HepG2 (cell line): Measurements from ENCODE around the gene ZNF792. TPM values are rescaled to one million over a fixed set of nuclear protein-coding genes. Genes with fewer than 3 reads are reported as not detected.

ENCODE experiments used
- AGO1 ChIP-seq: fragments of 200-400 bp; formaldehyde crosslinking; IDR thresholded peaks from 2 replicates; pipeline ENCODE4 v1.6.1; 2017; ENCODE audit warnings: mild to moderate bottlenecking, low read depth, low read length, moderate library complexity; ENCODE audit not compliant: poor library complexity, severe bottlenecking
- ATF1 ChIP-seq: IDR thresholded peaks from 2 replicates; pipeline ENCODE4 v1.6.1; 2016; ENCODE audit warnings: mild to moderate bottlenecking, control low read depth
- DNMT3B ChIP-seq: conservative IDR thresholded peaks from 2 replicates; pipeline ENCODE4 v1.6.1; 2016; ENCODE audit warnings: missing biosample characterization, control low read depth
- GABPB1 ChIP-seq: IDR thresholded peaks from 2 replicates; pipeline ENCODE4 v1.6.1; 2016; ENCODE audit warnings: mild to moderate bottlenecking, missing genetic modification reagents, moderate library complexity, missing compliant biosample characterization
- KLF6 ChIP-seq: IDR thresholded peaks from 2 replicates; pipeline ENCODE4 v1.8.0; 2016; ENCODE audit warnings: missing biosample characterization, missing genetic modification reagents
- NR2F6 ChIP-seq, 2 experiments: IDR thresholded peaks; 2 replicates each; pipeline ENCODE4 v1.6.1; 2016; ENCODE audit warnings: antibody characterized with exemption in 1 of 2, mild to moderate bottlenecking in 1 of 2
- PITX1 ChIP-seq: sonication (generic); formaldehyde crosslinking; IDR thresholded peaks from 2 replicates; pipeline ENCODE4 v1.5.1; 2020; ENCODE audit warnings: mild to moderate bottlenecking, missing genetic modification reagents
- ZMYM2 ChIP-seq: sonication (generic); formaldehyde crosslinking; IDR thresholded peaks from 2 replicates; pipeline ENCODE4 v1.8.0; 2022; ENCODE audit warnings: mild to moderate bottlenecking, missing genetic modification reagents
- ZNF563 ChIP-seq: sonication (generic); formaldehyde crosslinking; IDR thresholded peaks from 2 replicates; pipeline ENCODE4 v1.8.0; 2022; ENCODE audit warnings: mild to moderate bottlenecking, moderate library complexity, missing genetic modification reagents
- ZNF589 ChIP-seq: sonication (generic); formaldehyde crosslinking; conservative IDR thresholded peaks from 2 replicates; pipeline ENCODE4 v1.8.0; 2022; ENCODE audit warnings: mild to moderate bottlenecking, moderate library complexity, missing genetic modification reagents
- ZNF614 ChIP-seq: IDR thresholded peaks from 2 replicates; pipeline ENCODE4 v1.6.1; 2018; ENCODE audit warnings: missing biosample characterization, missing genetic modification reagents, inconsistent platforms, borderline replicate concordance
- ZNF713 ChIP-seq: sonication (generic); formaldehyde crosslinking; IDR thresholded peaks from 2 replicates; pipeline ENCODE4 v1.4.0; 2020; ENCODE audit warnings: mild to moderate bottlenecking, missing genetic modification reagents
- ZNF790 ChIP-seq: sonication (generic); formaldehyde crosslinking; IDR thresholded peaks from 2 replicates; pipeline ENCODE4 v1.8.0; 2022; ENCODE audit warnings: missing genetic modification reagents, mild to moderate bottlenecking, borderline replicate concordance
- polyA plus RNA-seq, 8 experiments: library from polyadenylated mRNA; depleted of rRNA in 3 of 8; stranded (reverse) in 7 of 8; unstranded in 1 of 8; fragments of >200 nt; fragmentation: Illumina TruSeq in 4 of 8; extraction: Trizol in 4 of 8; gene quantifications; 2 replicates each; pipeline versions ENCODE4 v1.2.1 to v1.2.3, GENCODE V29; 2011 to 2016; ENCODE audit warnings: low read depth in 4 of 8, missing spikeins in 1 of 8, mixed read lengths in 1 of 8; ENCODE audit not compliant: insufficient read depth in 1 of 8
- total RNA-seq, 5 experiments: library from RNA; depleted of rRNA; stranded (reverse); fragments of >200 nt; fragmentation: Illumina TruSeq; extraction: Trizol; gene quantifications; 2 replicates each; pipeline ENCODE4 v1.2.3, GENCODE V29; 2016; ENCODE audit warnings: low read depth in 1 of 5
- TF ChIP-seq, protein P1 (sequence below), 2 experiments: IDR thresholded peaks; 2 replicates each; pipeline ENCODE4 v1.6.1; 2011 to 2012; ENCODE audit warnings: low read length in 2 of 2, borderline replicate concordance in 1 of 2, low read depth in 1 of 2, mild to moderate bottlenecking in 1 of 2, moderate library complexity in 1 of 2
- TF ChIP-seq, protein P2 (sequence below): IDR thresholded peaks from 2 replicates; pipeline ENCODE4 v1.6.1; 2016; ENCODE audit warnings: missing genetic modification reagents, missing compliant biosample characterization
- TF ChIP-seq, protein P3 (sequence below): sonication (generic); formaldehyde crosslinking; IDR thresholded peaks from 2 replicates; pipeline ENCODE4 v1.9.0; 2021; ENCODE audit warnings: missing genetic modification reagents, borderline replicate concordance

Gene ZNF792
- total and polyA plus RNA-seq, 2 of the 13 experiments (the other 11 are each of a cell fraction or from before 2014, with no cell fraction given) = 5.5 to 11.5 TPM

DNA sequence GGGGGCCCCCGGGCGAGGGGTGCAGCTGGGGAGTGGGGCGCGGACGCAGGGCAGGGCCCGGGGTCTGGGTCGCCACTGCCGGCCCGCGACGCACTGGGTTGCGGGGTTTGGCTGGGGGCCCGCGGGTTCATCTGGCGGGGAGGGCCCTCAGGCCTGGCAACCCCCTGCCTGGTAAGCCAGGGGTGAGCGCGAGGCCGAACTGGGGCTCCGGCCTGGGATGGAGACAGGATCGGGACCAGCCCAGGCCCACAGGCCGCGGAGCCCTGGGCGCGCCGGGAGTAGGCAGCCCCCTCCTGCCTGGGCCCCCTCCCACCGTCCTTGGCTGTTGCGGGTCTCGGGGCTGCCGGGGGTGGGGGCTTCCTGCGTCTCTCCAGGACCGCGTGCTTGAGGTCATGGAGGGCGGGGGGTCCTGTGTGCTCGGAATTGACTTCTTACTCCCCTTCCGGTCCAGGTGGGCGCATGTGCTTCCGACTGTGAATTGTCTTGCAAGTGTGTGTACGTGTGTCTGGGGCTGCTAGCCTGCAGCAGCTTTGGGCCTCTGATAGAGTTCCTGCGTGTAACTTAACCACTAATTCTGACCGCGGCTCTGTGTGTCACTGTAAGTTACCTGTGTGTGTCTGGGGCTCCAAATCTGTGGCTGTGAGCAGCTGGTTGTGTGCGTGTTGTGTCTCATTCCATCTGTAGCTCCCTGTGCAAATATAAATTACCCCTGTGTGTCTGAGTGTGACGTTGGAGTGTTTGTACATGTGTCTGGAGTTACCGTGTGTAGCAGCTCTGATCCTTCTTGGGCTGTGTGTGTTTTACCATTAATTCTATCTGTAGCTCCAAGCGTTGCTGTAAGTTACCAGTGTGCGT, 36.8 kb upstream of the ZNF792 start (continued):
- TF ChIP-seq, protein P1, sequence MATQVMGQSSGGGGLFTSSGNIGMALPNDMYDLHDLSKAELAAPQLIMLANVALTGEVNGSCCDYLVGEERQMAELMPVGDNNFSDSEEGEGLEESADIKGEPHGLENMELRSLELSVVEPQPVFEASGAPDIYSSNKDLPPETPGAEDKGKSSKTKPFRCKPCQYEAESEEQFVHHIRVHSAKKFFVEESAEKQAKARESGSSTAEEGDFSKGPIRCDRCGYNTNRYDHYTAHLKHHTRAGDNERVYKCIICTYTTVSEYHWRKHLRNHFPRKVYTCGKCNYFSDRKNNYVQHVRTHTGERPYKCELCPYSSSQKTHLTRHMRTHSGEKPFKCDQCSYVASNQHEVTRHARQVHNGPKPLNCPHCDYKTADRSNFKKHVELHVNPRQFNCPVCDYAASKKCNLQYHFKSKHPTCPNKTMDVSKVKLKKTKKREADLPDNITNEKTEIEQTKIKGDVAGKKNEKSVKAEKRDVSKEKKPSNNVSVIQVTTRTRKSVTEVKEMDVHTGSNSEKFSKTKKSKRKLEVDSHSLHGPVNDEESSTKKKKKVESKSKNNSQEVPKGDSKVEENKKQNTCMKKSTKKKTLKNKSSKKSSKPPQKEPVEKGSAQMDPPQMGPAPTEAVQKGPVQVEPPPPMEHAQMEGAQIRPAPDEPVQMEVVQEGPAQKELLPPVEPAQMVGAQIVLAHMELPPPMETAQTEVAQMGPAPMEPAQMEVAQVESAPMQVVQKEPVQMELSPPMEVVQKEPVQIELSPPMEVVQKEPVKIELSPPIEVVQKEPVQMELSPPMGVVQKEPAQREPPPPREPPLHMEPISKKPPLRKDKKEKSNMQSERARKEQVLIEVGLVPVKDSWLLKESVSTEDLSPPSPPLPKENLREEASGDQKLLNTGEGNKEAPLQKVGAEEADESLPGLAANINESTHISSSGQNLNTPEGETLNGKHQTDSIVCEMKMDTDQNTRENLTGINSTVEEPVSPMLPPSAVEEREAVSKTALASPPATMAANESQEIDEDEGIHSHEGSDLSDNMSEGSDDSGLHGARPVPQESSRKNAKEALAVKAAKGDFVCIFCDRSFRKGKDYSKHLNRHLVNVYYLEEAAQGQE (IDR thresholded peaks at IDR 0.05; ENCODE audit: borderline replicate concordance in 1 of 2, low read depth in 1 of 2, low read length in 2 of 2) = no peak
- TF ChIP-seq ZNF563 (CRISPR knock-in tag) = 0 out of 2 replicates have a peak, but pooled peaks have one; percentile 45
- TF ChIP-seq PITX1 (CRISPR knock-in tag) = 0 out of 2 replicates have a peak, but pooled peaks have one; percentile 10
- TF ChIP-seq, protein P2, sequence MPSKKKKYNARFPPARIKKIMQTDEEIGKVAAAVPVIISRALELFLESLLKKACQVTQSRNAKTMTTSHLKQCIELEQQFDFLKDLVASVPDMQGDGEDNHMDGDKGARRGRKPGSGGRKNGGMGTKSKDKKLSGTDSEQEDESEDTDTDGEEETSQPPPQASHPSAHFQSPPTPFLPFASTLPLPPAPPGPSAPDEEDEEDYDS = no peak
- no peak for TF ChIP-seq ATF1 (CRISPR knock-in tag)
- no peak for TF ChIP-seq ZNF614 (CRISPR knock-in tag)
- TF ChIP-seq ZNF589 (CRISPR knock-in tag) = no peak
- no peak for TF ChIP-seq AGO1
- TF ChIP-seq GABPB1 = peak; percentile 70
- TF ChIP-seq ZNF790 (CRISPR knock-in tag) = no peak
- TF ChIP-seq NR2F6 (IDR thresholded peaks at IDR 0.05) = no peak
- TF ChIP-seq NR2F6 (CRISPR knock-in tag; IDR thresholded peaks at IDR 0.05) = peak; percentile 18; the same call in 1 of the 2 replicates
- TF ChIP-seq DNMT3B (CRISPR knock-in tag) = no peak
- no peak for TF ChIP-seq ZMYM2 (CRISPR knock-in tag)
- TF ChIP-seq ZNF713 (CRISPR knock-in tag) = no peak
- no peak for TF ChIP-seq KLF6
- TF ChIP-seq, protein P3, sequence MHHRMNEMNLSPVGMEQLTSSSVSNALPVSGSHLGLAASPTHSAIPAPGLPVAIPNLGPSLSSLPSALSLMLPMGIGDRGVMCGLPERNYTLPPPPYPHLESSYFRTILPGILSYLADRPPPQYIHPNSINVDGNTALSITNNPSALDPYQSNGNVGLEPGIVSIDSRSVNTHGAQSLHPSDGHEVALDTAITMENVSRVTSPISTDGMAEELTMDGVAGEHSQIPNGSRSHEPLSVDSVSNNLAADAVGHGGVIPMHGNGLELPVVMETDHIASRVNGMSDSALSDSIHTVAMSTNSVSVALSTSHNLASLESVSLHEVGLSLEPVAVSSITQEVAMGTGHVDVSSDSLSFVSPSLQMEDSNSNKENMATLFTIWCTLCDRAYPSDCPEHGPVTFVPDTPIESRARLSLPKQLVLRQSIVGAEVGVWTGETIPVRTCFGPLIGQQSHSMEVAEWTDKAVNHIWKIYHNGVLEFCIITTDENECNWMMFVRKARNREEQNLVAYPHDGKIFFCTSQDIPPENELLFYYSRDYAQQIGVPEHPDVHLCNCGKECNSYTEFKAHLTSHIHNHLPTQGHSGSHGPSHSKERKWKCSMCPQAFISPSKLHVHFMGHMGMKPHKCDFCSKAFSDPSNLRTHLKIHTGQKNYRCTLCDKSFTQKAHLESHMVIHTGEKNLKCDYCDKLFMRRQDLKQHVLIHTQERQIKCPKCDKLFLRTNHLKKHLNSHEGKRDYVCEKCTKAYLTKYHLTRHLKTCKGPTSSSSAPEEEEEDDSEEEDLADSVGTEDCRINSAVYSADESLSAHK (CRISPR knock-in tag) = no peak
